GM18499 (cell line): ENCODE data around the gene KRT17.
A peak's percentile ranks its signal among the peaks of the same experiment; 100 is the strongest.

Source experiments
- ATAC-seq: cut with Tn5 transposase; IDR thresholded peaks from one replicate; pipeline ENCODE4 v1.9.1; 2021; ENCODE audit warnings: moderate number of reproducible peaks; ENCODE audit not compliant: insufficient read depth, unreplicated experiment

Gene KRT17

GRCh38 chr17:41624208-41625101 is at the start of gene KRT17:
Gene KRT17, minus strand, starts transcription at chr17:41624575. Its CDS starts 66 bp downstream, at chr17:41624509.
- no peak for ATAC-seq

- no peak for ATAC-seq
Observed at GRCh38 chr17:41672153-41672552, 47.8 kb upstream of the KRT17 start.

- ATAC-seq = no peak
Observed at GRCh38 chr17:41667280-41668041, 43.1 kb upstream of the KRT17 start.

GRCh38 chr17:41666708-41667279 is 42.4 kb upstream of the KRT17 start:
- ATAC-seq = peak; percentile 41

- ATAC-seq = no peak
Observed at GRCh38 chr17:41666237-41666641, 41.9 kb upstream of the KRT17 start.

- no peak for ATAC-seq
Observed at GRCh38 chr17:41665566-41666236, 41.3 kb upstream of the KRT17 start.

GRCh38 chr17:41664587-41665565 is 40.5 kb upstream of the KRT17 start:
- ATAC-seq = no peak

- no peak for ATAC-seq
Observed at GRCh38 chr17:41664172-41664457, 39.7 kb upstream of the KRT17 start.

GRCh38 chr17:41663451-41664171 is 39.2 kb upstream of the KRT17 start:
- ATAC-seq = no peak

- no peak for ATAC-seq
Observed at GRCh38 chr17:41660221-41660711, 35.9 kb upstream of the KRT17 start.

GRCh38 chr17:41659427-41660212 is 35.2 kb upstream of the KRT17 start:
- ATAC-seq = no peak

GRCh38 chr17:41658846-41659245 is 34.5 kb upstream of the KRT17 start:
- ATAC-seq = no peak

GRCh38 chr17:41657936-41658335 is 33.6 kb upstream of the KRT17 start:
- no peak for ATAC-seq

- ATAC-seq = no peak
Observed at GRCh38 chr17:41657176-41657754, 32.9 kb upstream of the KRT17 start.

GRCh38 chr17:41656249-41657023 is 32.1 kb upstream of the KRT17 start:
- no peak for ATAC-seq

- ATAC-seq = no peak
Observed at GRCh38 chr17:41655611-41656111, 31.3 kb upstream of the KRT17 start.
